Esophagus muscularis mucosa (tissue), 4 donors: ENCODE results near the gene DACH2. TPM values are rescaled to one million over a fixed set of nuclear protein-coding genes. Genes with fewer than 3 reads are reported as not detected.

Experiments
- DNase-seq: peaks from one replicate; pipeline ENCODE4 v3.0.0-alpha.2; 2017; ENCODE audit errors: extremely low spot score
- H3K27ac ChIP-seq, 4 donors: fragments of 200-600 bp; sonication (generic); replicated peaks in 1 of 4; 1 replicate in 3 of 4; 2 replicates in 1 of 4; pipeline ENCODE4 v1.5.1; 2016 to 2019; ENCODE audit warnings: mild to moderate bottlenecking in 1 of 4
- H3K27me3 ChIP-seq, 4 donors: fragments of 200-600 bp; sonication (generic); one replicate each; pipeline versions ENCODE4 v1.5.1 to v1.6.0; 2016 to 2019
- H3K36me3 ChIP-seq, 4 donors: fragments of 200-600 bp; sonication (generic); one replicate each; pipeline ENCODE4 v1.5.1; 2016 to 2019
- H3K4me1 ChIP-seq, 4 donors: fragments of 200-600 bp; sonication (generic); one replicate each; pipeline ENCODE4 v1.5.1; 2016 to 2019
- H3K4me3 ChIP-seq, 4 donors: fragments of 200-600 bp; sonication (generic); 1 replicate in 2 of 4; 2 replicates in 2 of 4; pipeline ENCODE4 v1.5.1; 2016 to 2019; ENCODE audit warnings: mild to moderate bottlenecking in 4 of 4, moderate library complexity in 1 of 4
- H3K9me3 ChIP-seq, 4 donors: fragments of 200-600 bp; sonication (generic); 1 replicate in 3 of 4; 2 replicates in 1 of 4; pipeline ENCODE4 v1.5.1; 2016 to 2019
- EP300 ChIP-seq: sonication (generic); formaldehyde crosslinking; IDR thresholded peaks from one replicate; pipeline ENCODE4 v1.6.1; 2017; ENCODE audit warnings: antibody characterized with exemption
- POLR2A ChIP-seq: fragments of 450-650 bp; IDR thresholded peaks from one replicate; pipeline ENCODE4 v1.6.1; 2017; ENCODE audit warnings: antibody characterized with exemption, moderate library complexity, mild to moderate bottlenecking, low read depth
- POLR2AphosphoS5 ChIP-seq, 2 donors: sonication (generic); formaldehyde crosslinking; IDR thresholded peaks; one replicate each; pipeline ENCODE4 v1.6.1; 2017; ENCODE audit warnings: antibody characterized with exemption in 2 of 2
- WGBS: methylation state at CpG from one replicate; pipeline ENCODE4 v1.1.5; 2018; 5-methylcytosine and 5-hydroxymethylcytosine counted together
- intact Hi-C: fragments of 100-400 bp; cut with DNase I; formaldehyde crosslinking; loops from one replicate; pipeline ENCODE4 v1.15.1; 2023
- total RNA-seq, 4 donors: library from RNA; depleted of rRNA; stranded (reverse); fragments of >200 nt; gene quantifications; one replicate each; pipeline versions ENCODE4 v1.1.0 to v1.2.1, GENCODE V29; 2016
- TF ChIP-seq, protein P1 (sequence below), 3 experiments: fragments of 200-600 bp in 2 of 3; fragments of 450-650 bp in 1 of 3; sonication (generic) in 2 of 3; IDR thresholded peaks; one replicate each; pipeline ENCODE4 v1.5.1; 2017 to 2019; ENCODE audit warnings: antibody characterized with exemption in 3 of 3, mild to moderate bottlenecking in 2 of 3, moderate library complexity in 1 of 3

DACH2 gene
- total RNA-seq, 4 donors from 2014 or later, result 0.39 TPM; not detected in 3

DNA sequence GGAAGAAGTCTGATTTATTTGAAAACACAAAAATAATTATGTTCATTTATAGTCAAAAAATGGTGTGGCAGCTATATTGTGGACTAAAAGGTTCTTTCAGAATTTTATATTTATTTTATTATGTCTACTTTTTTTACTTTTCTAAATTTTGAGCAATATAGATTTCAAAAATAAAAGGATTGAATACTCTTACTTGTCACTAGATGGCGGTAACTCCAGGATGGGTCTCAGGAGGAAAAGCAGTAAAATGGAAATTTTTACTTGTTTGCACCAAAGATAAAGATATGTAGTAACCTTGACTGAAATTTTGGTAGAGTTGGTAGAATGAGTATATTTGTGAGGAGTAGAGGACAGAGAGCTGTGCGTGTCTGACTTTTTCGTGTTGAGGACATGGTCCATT, 14.5 kb upstream of the DACH2 start:
- Histone ChIP-seq H3K27me3 (no peaks in the 10 kb centered on the region), H3K9me3 (no peaks in the 10 kb centered on the region), H3K4me3 (no peak overlapping the region), H3K36me3 (no peaks in the 10 kb centered on the region), H3K4me1 (no peaks in the 10 kb centered on the region), H3K27ac (no peak overlapping the region)
- TF ChIP-seq, protein P1, sequence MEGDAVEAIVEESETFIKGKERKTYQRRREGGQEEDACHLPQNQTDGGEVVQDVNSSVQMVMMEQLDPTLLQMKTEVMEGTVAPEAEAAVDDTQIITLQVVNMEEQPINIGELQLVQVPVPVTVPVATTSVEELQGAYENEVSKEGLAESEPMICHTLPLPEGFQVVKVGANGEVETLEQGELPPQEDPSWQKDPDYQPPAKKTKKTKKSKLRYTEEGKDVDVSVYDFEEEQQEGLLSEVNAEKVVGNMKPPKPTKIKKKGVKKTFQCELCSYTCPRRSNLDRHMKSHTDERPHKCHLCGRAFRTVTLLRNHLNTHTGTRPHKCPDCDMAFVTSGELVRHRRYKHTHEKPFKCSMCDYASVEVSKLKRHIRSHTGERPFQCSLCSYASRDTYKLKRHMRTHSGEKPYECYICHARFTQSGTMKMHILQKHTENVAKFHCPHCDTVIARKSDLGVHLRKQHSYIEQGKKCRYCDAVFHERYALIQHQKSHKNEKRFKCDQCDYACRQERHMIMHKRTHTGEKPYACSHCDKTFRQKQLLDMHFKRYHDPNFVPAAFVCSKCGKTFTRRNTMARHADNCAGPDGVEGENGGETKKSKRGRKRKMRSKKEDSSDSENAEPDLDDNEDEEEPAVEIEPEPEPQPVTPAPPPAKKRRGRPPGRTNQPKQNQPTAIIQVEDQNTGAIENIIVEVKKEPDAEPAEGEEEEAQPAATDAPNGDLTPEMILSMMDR (IDR thresholded peaks at IDR 0.05), result peak in 2 of 3 experiments; percentile 43 to 44
- TF ChIP-seq POLR2A, result no peak
- TF ChIP-seq EP300, result no peak
- WGBS, result under 1% methylated on average over 3 of the region's 3 CpGs
- intact Hi-C loops, result no loop called here
- no peak for DNase-seq

DNA sequence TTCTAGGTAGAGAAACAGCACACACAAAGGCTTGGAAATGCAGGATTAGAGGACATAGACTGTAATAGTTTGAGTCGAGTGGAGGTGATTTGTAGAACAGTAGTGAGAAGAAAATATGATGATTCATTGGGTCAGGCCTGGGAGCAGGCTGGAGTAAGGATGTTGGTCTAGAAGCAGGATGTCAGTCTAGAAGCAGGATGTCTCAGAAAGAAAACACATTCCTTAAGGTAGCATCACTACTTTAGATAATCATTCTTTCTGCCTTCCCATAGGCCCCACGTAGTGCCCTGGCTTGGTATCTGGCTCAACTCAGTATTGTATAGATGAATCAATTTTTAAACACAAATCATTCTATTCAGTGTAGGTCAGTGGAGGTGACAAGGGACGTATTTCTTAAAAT, 11.2 kb upstream of the DACH2 start:
- TF ChIP-seq, protein P1 (IDR thresholded peaks at IDR 0.05), result no peak
- no peak for TF ChIP-seq POLR2A
- TF ChIP-seq POLR2AphosphoS5 (IDR thresholded peaks at IDR 0.05), result no peak
- no peak for TF ChIP-seq EP300
- DNase-seq, result no peak
- Histone ChIP-seq H3K27ac (no peak overlapping the region), H3K4me3 (no peak overlapping the region), H3K27me3 (no peaks in the 10 kb centered on the region), H3K4me1 (no peaks in the 10 kb centered on the region), H3K9me3 (no peaks in the 10 kb centered on the region), H3K36me3 (no peaks in the 10 kb centered on the region)
- 61% methylated on average over 3 of the region's 3 CpGs for WGBS
- intact Hi-C loops, result no loop called here

DNA sequence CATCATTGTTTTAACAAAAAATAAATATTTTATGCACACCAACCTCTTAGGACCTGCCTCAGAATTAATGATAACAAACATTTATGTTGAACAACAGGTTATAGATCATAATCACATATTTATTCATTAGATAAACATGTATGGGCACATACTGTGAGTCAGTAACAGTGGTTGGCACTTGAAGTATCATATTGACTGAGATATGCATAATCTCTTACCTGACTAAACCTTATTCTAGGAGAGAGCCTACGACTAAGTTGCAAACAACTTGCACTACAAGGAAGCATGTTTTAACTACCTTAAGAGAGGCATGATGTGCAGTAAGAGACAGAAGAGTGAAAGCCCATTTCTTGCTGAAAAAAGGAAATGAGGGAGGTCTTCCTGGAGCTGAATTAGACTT, 6.5 kb upstream of the DACH2 start:
- Histone ChIP-seq H3K4me3 (no peak overlapping the region), H3K36me3 (no peaks in the 10 kb centered on the region), H3K27me3 (no peaks in the 10 kb centered on the region), H3K27ac (no peak overlapping the region), H3K9me3 (no peaks in the 10 kb centered on the region), H3K4me1 (no peaks in the 10 kb centered on the region)
- intact Hi-C loops, result no loop called here
- TF ChIP-seq, protein P1 (IDR thresholded peaks at IDR 0.05), result no peak
- TF ChIP-seq EP300 (no peak), POLR2AphosphoS5 (IDR thresholded peaks at IDR 0.05) (no peak), POLR2A (no peak)
- no peak for DNase-seq
- 65% methylated on average over 1 of the region's 1 CpG for WGBS

DNA sequence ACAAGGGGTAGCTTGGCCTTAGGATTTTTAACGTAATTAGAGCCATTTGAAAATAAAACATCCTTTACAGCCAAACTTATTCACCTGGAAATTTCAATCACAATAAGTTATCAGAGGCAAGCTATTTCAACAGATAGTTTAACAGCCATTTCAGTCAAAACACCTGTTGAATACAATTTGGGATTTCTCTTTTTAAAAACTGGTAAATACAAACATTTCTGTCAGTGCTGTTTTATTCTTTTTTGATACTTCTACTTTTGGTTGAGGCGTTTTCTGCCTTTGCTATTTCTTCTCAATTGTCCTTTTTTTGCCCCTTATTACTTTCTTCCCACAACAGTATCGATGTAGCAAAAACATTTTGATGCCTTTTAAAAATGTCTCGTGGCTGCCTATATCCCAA, 2.1 kb upstream of the DACH2 start:
- peaks cover 0 to 16% (median 14%) of the 10 kb centered on the region in 4 donors for H3K4me1 ChIP-seq

More for the DNA sequence above, 2.1 kb upstream of the DACH2 start:
- no peaks in the 10 kb centered on the region for H3K9me3 ChIP-seq
- DNase-seq, result no peak
- intact Hi-C loops, result no loop called here
- H3K27me3 ChIP-seq, result peaks cover 0 to 16% (median 0%) of the 10 kb centered on the region in 4 donors
- no peaks in the 10 kb centered on the region for H3K36me3 ChIP-seq
- H3K27ac ChIP-seq, result no peak overlapping the region
- TF ChIP-seq, protein P1 (IDR thresholded peaks at IDR 0.05), result no peak
- TF ChIP-seq POLR2A, result no peak
- TF ChIP-seq POLR2AphosphoS5 (IDR thresholded peaks at IDR 0.05), result no peak
- no peak for TF ChIP-seq EP300
- WGBS, result 62% methylated on average over 4 of the region's 4 CpGs
- H3K4me3 ChIP-seq, result no peak overlapping the region
